ENCODE data around the gene FASN.

The FASN gene

GRCh38 chr17:82097184-82097918, 685 bp downstream of the FASN start:
- H3K27ac ChIP-seq: peak overlapping the region; percentile 84
- peak overlapping the region; percentile 34 for H2AFZ ChIP-seq (ENCODE audit: low read depth)
- H4K20me1 ChIP-seq (ENCODE audit: insufficient read depth): peaks cover 13% of the 10 kb centered on the region; the same call in 1 of the 2 replicates
- H3K36me3 ChIP-seq (ENCODE audit: insufficient read depth): peaks cover 13% of the 10 kb centered on the region; the same call in 1 of the 2 replicates
- H3K79me2 ChIP-seq (ENCODE audit: insufficient read depth, low read depth): peaks cover 41% of the 10 kb centered on the region
- H3K9ac ChIP-seq: peak overlapping the region; percentile 92
- no peak for TF ChIP-seq CTCF (conservative IDR thresholded peaks at IDR 0.05; ENCODE audit: low read depth, low read length)
- H3K27me3 ChIP-seq (ENCODE audit: insufficient read depth, low read depth): no peaks in the 10 kb centered on the region
- peak overlapping the region; percentile 93 for H3K4me2 ChIP-seq
- no peak overlapping the region for H3K4me3 ChIP-seq (IDR thresholded peaks at IDR 0.05; ENCODE audit: insufficient read depth, low read depth, low read length)
- H3K4me1 ChIP-seq (ENCODE audit: low read depth, poor library complexity, severe bottlenecking): peaks cover 27% of the 10 kb centered on the region

- Histone ChIP-seq H3K4me3 (IDR thresholded peaks at IDR 0.05; ENCODE audit: insufficient read depth, low read depth, low read length) (no peak overlapping the region), H3K27me3 (ENCODE audit: insufficient read depth, low read depth) (no peaks in the 10 kb centered on the region), H3K9ac (peak overlapping the region; percentile 92), H3K79me2 (ENCODE audit: insufficient read depth, low read depth) (peaks cover 41% of the 10 kb centered on the region), H2AFZ (ENCODE audit: low read depth) (no peak overlapping the region), H3K4me1 (ENCODE audit: low read depth, poor library complexity, severe bottlenecking) (peaks cover 27% of the 10 kb centered on the region), H4K20me1 (ENCODE audit: insufficient read depth) (peaks cover 13% of the 10 kb centered on the region; the same call in 1 of the 2 replicates), H3K4me2 (peak overlapping the region; percentile 93), H3K36me3 (ENCODE audit: insufficient read depth) (peaks cover 17% of the 10 kb centered on the region; the same call in 1 of the 2 replicates), H3K27ac (peak overlapping the region; percentile 84)
- TF ChIP-seq CTCF (conservative IDR thresholded peaks at IDR 0.05; ENCODE audit: low read depth, low read length): no peak
Measured at GRCh38 chr17:82096709-82097183, 1.3 kb downstream of the FASN start.

GRCh38 chr17:82095777-82096708, 2.0 kb downstream of the FASN start:
- Histone ChIP-seq H3K27me3 (ENCODE audit: insufficient read depth, low read depth) (no peaks in the 10 kb centered on the region), H3K79me2 (ENCODE audit: insufficient read depth, low read depth) (peaks cover 41% of the 10 kb centered on the region), H4K20me1 (ENCODE audit: insufficient read depth) (peaks cover 13% of the 10 kb centered on the region; the same call in 1 of the 2 replicates), H3K4me1 (ENCODE audit: low read depth, poor library complexity, severe bottlenecking) (peaks cover 27% of the 10 kb centered on the region), H3K4me2 (peak overlapping the region; percentile 93), H3K27ac (no peak overlapping the region; the same call in 1 of the 2 replicates), H3K4me3 (IDR thresholded peaks at IDR 0.05; ENCODE audit: insufficient read depth, low read depth, low read length) (no peak overlapping the region), H2AFZ (ENCODE audit: low read depth) (no peak overlapping the region), H3K36me3 (ENCODE audit: insufficient read depth) (peaks cover 17% of the 10 kb centered on the region; the same call in 1 of the 2 replicates), H3K9ac (peak overlapping the region; percentile 92; the same call in 1 of the 2 replicates)
- TF ChIP-seq CTCF (conservative IDR thresholded peaks at IDR 0.05; ENCODE audit: low read depth, low read length): no peak

Measured in KMS-11 (cell line).